ENCODE measurements around the gene ROBO2.

Gene ROBO2

GRCh38 chr3:77065750-77066149, 25.9 kb downstream of the ROBO2 start:
- no peak for DNase-seq (ENCODE audit: low read depth in 1 of 2, low spot score in 1 of 2)
- no peaks in the 10 kb centered on the region for H3K27me3 ChIP-seq (ENCODE audit: insufficient read depth, poor library complexity, severe bottlenecking)
- no peak for TF ChIP-seq POLR2AphosphoS5 (IDR thresholded peaks at IDR 0.05; ENCODE audit: low read depth)
- no peak for TF ChIP-seq SPI1 (IDR thresholded peaks at IDR 0.05; ENCODE audit: borderline replicate concordance, low read depth)
- TF ChIP-seq REST (IDR thresholded peaks at IDR 0.05; ENCODE audit: insufficient replicate concordance, low read depth), result no peak
- H3K4me3 ChIP-seq (replicated peaks; ENCODE audit: insufficient read depth, low read length), result no peak overlapping the region
- H3K27ac ChIP-seq (replicated peaks), result no peak overlapping the region

GRCh38 chr3:77066829-77067228, 26.9 kb downstream of the ROBO2 start:
- no peaks in the 10 kb centered on the region for H3K27me3 ChIP-seq (ENCODE audit: insufficient read depth, poor library complexity, severe bottlenecking)

GRCh38 chr3:77068808-77069207, 28.9 kb downstream of the ROBO2 start:
- no peak for DNase-seq (ENCODE audit: low read depth in 1 of 2, low spot score in 1 of 2)
- no peak overlapping the region for H3K27ac ChIP-seq (replicated peaks)
- TF ChIP-seq GABPA (IDR thresholded peaks at IDR 0.05; ENCODE audit: low read depth) (no peak), SPI1 (IDR thresholded peaks at IDR 0.05; ENCODE audit: borderline replicate concordance, low read depth) (no peak), POLR2AphosphoS5 (IDR thresholded peaks at IDR 0.05; ENCODE audit: low read depth) (no peak), REST (IDR thresholded peaks at IDR 0.05; ENCODE audit: insufficient replicate concordance, low read depth) (no peak), CTCF (IDR thresholded peaks at IDR 0.05; ENCODE audit: insufficient read depth, low read length) (no peak)
- no peaks in the 10 kb centered on the region for H3K27me3 ChIP-seq (ENCODE audit: insufficient read depth, poor library complexity, severe bottlenecking)
- no peak overlapping the region for H3K4me3 ChIP-seq (replicated peaks; ENCODE audit: insufficient read depth, low read length)

More at GRCh38 chr3:77066829-77067228, 26.9 kb downstream of the ROBO2 start:
- Histone ChIP-seq H3K4me3 (replicated peaks; ENCODE audit: insufficient read depth, low read length) (no peak overlapping the region), H3K27ac (replicated peaks) (no peak overlapping the region)
- no peak for DNase-seq (ENCODE audit: low read depth in 1 of 2, low spot score in 1 of 2)
- TF ChIP-seq POLR2AphosphoS5 (IDR thresholded peaks at IDR 0.05; ENCODE audit: low read depth) (no peak), SPI1 (IDR thresholded peaks at IDR 0.05; ENCODE audit: borderline replicate concordance, low read depth) (no peak), GABPA (IDR thresholded peaks at IDR 0.05; ENCODE audit: low read depth) (no peak), CTCF (IDR thresholded peaks at IDR 0.05; ENCODE audit: insufficient read depth, low read length) (no peak), REST (IDR thresholded peaks at IDR 0.05; ENCODE audit: insufficient replicate concordance, low read depth) (no peak)
